Measurements from ENCODE around the gene LRRC25.
"Not testable (repeated sequence)": the region's sequence is repeated elsewhere in the genome, so short reads cannot be mapped to it uniquely, and the experiment has no call there.

Gene LRRC25

GRCh38 chr19:18401580-18402112, 4.2 kb upstream of the LRRC25 start:
- DNase-seq, result no peak

- no peak for DNase-seq
These were observed 1.6 kb upstream of the LRRC25 start for GRCh38 chr19:18399008-18399407.

GRCh38 chr19:18396471-18397241, 766 bp downstream of the LRRC25 start:
- DNase-seq, result no peak

- DNase-seq, result no peak
These were observed 3.6 kb downstream of the LRRC25 start for GRCh38 chr19:18393836-18394235.

- no peak for DNase-seq
These were observed 4.5 kb downstream of the LRRC25 start for GRCh38 chr19:18392926-18393325.

- DNase-seq, result no peak
These were observed 5.0 kb downstream of the LRRC25 start for GRCh38 chr19:18392417-18392816.

- no peak for DNase-seq
These were observed 5.8 kb downstream of the LRRC25 start for GRCh38 chr19:18391509-18392075.

GRCh38 chr19:18390065-18390907, 7.1 kb downstream of the LRRC25 start:
- no peak for DNase-seq

- no peak for DNase-seq
These were observed 7.7 kb downstream of the LRRC25 start for GRCh38 chr19:18389726-18390064.

GRCh38 chr19:18388960-18389725, 8.3 kb downstream of the LRRC25 start:
- DNase-seq, result no peak

- DNase-seq, result peak; percentile 63 to 77
These were observed 9.1 kb downstream of the LRRC25 start for GRCh38 chr19:18388100-18388959.

GRCh38 chr19:18386543-18387271, 10.7 kb downstream of the LRRC25 start:
- DNase-seq, result no peak

GRCh38 chr19:18385675-18386542, 11.5 kb downstream of the LRRC25 start, which contains the start of gene GDF15:
TSS of gene GDF15 (plus strand) at chr19:18386158. CDS start at chr19:18386190, 32 bp downstream.
- peak in 1 of 2 experiments; percentile 21 for DNase-seq

GRCh38 chr19:18385359-18385674, 12.1 kb downstream of the LRRC25 start:
- no peak for DNase-seq

GRCh38 chr19:18384775-18385174, 12.6 kb downstream of the LRRC25 start:
- no peak for DNase-seq

- not testable (repeated sequence) for DNase-seq
These were observed 13.8 kb downstream of the LRRC25 start for GRCh38 chr19:18383622-18384021.

GRCh38 chr19:18380843-18381242, 16.6 kb downstream of the LRRC25 start:
- no peak for DNase-seq

- no peak for DNase-seq
These were observed 17.3 kb downstream of the LRRC25 start for GRCh38 chr19:18379803-18380747.

- DNase-seq, result no peak
These were observed 20.4 kb downstream of the LRRC25 start for GRCh38 chr19:18377026-18377425.
